ENCODE results near the gene NTN4. TPM values are rescaled to one million over a fixed set of nuclear protein-coding genes. Genes with fewer than 3 reads are reported as not detected.
"Not testable (repeated sequence)": the region's sequence is repeated elsewhere in the genome, so short reads cannot be mapped to it uniquely, and the experiment has no call there.

The NTN4 gene
- polyA plus RNA-seq, 1 donor (not counting 4 experiments of a cell fraction or from before 2014, with no cell fraction given) = 8.3 TPM

GRCh38 chr12:95661360-95661759, 129.2 kb downstream of the NTN4 start:
- DNase-seq (ENCODE audit: low read depth, low spot score) (no peak), FAIRE-seq (peak; percentile 80)

GRCh38 chr12:95658386-95658785, 132.2 kb downstream of the NTN4 start:
- no peak overlapping the region for H3K27ac ChIP-seq (ENCODE audit: control insufficient read depth, insufficient read depth, low read length)
- no peak overlapping the region for H2AFZ ChIP-seq (ENCODE audit: control insufficient read depth, low read length)
- TF ChIP-seq CTCF (optimal IDR thresholded peaks at IDR 0.05 in 1 of 3, IDR thresholded peaks at IDR 0.05 in 1 of 3, conservative IDR thresholded peaks at IDR 0.05 in 1 of 3; ENCODE audit: extremely low read depth in 1 of 3, insufficient read depth in 2 of 3, low read length in 3 of 3) (no peak), EZH2 (IDR thresholded peaks at IDR 0.05; ENCODE audit: low read length) (no peak)
- no peak overlapping the region for H3K4me2 ChIP-seq (ENCODE audit: control insufficient read depth, extremely low read depth, insufficient read depth, low read depth, low read length)
- H3K4me3 ChIP-seq (ENCODE audit: control insufficient read depth in 2 of 3, extremely low read depth in 1 of 3, insufficient read depth in 2 of 3, low read depth in 1 of 3, low read length in 3 of 3) = no peak overlapping the region
- no peak overlapping the region for H3K9ac ChIP-seq (ENCODE audit: control insufficient read depth, extremely low read depth, insufficient read depth, low read length)
- no peaks in the 10 kb centered on the region for H3K27me3 ChIP-seq (ENCODE audit: control insufficient read depth, extremely low read depth, insufficient read depth, low read length)
- H3K9me1 ChIP-seq (ENCODE audit: control insufficient read depth, extremely low read depth, insufficient read depth, low read length) = no peaks in the 10 kb centered on the region
- DNase-seq (ENCODE audit: low read depth, low spot score) = no peak
- H4K20me1 ChIP-seq (ENCODE audit: control insufficient read depth, extremely low read depth, insufficient read depth, low read length) = no peaks in the 10 kb centered on the region
- H3K9me3 ChIP-seq (ENCODE audit: control insufficient read depth, low read depth, low read length) = no peaks in the 10 kb centered on the region
- no peak for FAIRE-seq
- H3K36me3 ChIP-seq (ENCODE audit: control insufficient read depth in 2 of 2, extremely low read depth in 1 of 2, insufficient read depth in 2 of 2, low read length in 2 of 2) = no peaks in the 10 kb centered on the region
- dilution Hi-C loops (cut with MboI; ENCODE audit: extremely low pct_ligation_motif_present, low sequenced_read_pairs) = no loop called here
- no peaks in the 10 kb centered on the region for H3K79me2 ChIP-seq (ENCODE audit: control insufficient read depth, insufficient read depth, low read length)
- peaks cover 13% of the 10 kb centered on the region for H3K4me1 ChIP-seq (ENCODE audit: control insufficient read depth, extremely low read depth, insufficient read depth, low read length)

More at GRCh38 chr12:95661360-95661759, 129.2 kb downstream of the NTN4 start:
- H3K4me3 ChIP-seq (ENCODE audit: control insufficient read depth in 2 of 3, extremely low read depth in 1 of 3, insufficient read depth in 2 of 3, low read depth in 1 of 3, low read length in 3 of 3) = no peak overlapping the region
- H3K9me3 ChIP-seq (ENCODE audit: control insufficient read depth, low read depth, low read length) = no peaks in the 10 kb centered on the region
- no peak overlapping the region for H3K9ac ChIP-seq (ENCODE audit: control insufficient read depth, extremely low read depth, insufficient read depth, low read length)
- no peaks in the 10 kb centered on the region for H3K79me2 ChIP-seq (ENCODE audit: control insufficient read depth, insufficient read depth, low read length)
- no peak overlapping the region for H3K27ac ChIP-seq (ENCODE audit: control insufficient read depth, insufficient read depth, low read length)
- dilution Hi-C loops (cut with MboI; ENCODE audit: extremely low pct_ligation_motif_present, low sequenced_read_pairs) = no loop called here
- H3K36me3 ChIP-seq (ENCODE audit: control insufficient read depth in 2 of 2, extremely low read depth in 1 of 2, insufficient read depth in 2 of 2, low read length in 2 of 2) = no peaks in the 10 kb centered on the region
- no peak overlapping the region for H2AFZ ChIP-seq (ENCODE audit: control insufficient read depth, low read length)
- no peaks in the 10 kb centered on the region for H4K20me1 ChIP-seq (ENCODE audit: control insufficient read depth, extremely low read depth, insufficient read depth, low read length)
- no peak for TF ChIP-seq EZH2 (IDR thresholded peaks at IDR 0.05; ENCODE audit: low read length)
- TF ChIP-seq CTCF (optimal IDR thresholded peaks at IDR 0.05 in 1 of 3, IDR thresholded peaks at IDR 0.05 in 1 of 3, conservative IDR thresholded peaks at IDR 0.05 in 1 of 3; ENCODE audit: extremely low read depth in 1 of 3, insufficient read depth in 2 of 3, low read length in 3 of 3) = no peak
- H3K4me2 ChIP-seq (ENCODE audit: control insufficient read depth, extremely low read depth, insufficient read depth, low read depth, low read length) = no peak overlapping the region
- peaks cover 3% of the 10 kb centered on the region for H3K4me1 ChIP-seq (ENCODE audit: control insufficient read depth, extremely low read depth, insufficient read depth, low read length)
- H3K9me1 ChIP-seq (ENCODE audit: control insufficient read depth, extremely low read depth, insufficient read depth, low read length) = no peaks in the 10 kb centered on the region
- H3K27me3 ChIP-seq (ENCODE audit: control insufficient read depth, extremely low read depth, insufficient read depth, low read length) = no peaks in the 10 kb centered on the region

GRCh38 chr12:95654665-95655064, 135.9 kb downstream of the NTN4 start:
- H3K9ac ChIP-seq (ENCODE audit: control insufficient read depth, extremely low read depth, insufficient read depth, low read length); H3K27ac ChIP-seq (ENCODE audit: control insufficient read depth, insufficient read depth, low read length); H3K4me3 ChIP-seq (ENCODE audit: control insufficient read depth in 2 of 3, extremely low read depth in 1 of 3, insufficient read depth in 2 of 3, low read depth in 1 of 3, low read length in 3 of 3); H3K79me2 ChIP-seq (ENCODE audit: control insufficient read depth, insufficient read depth, low read length); H4K20me1 ChIP-seq (ENCODE audit: control insufficient read depth, extremely low read depth, insufficient read depth, low read length); H2AFZ ChIP-seq (ENCODE audit: control insufficient read depth, low read length); DNase-seq (ENCODE audit: low read depth, low spot score); H3K9me1 ChIP-seq (ENCODE audit: control insufficient read depth, extremely low read depth, insufficient read depth, low read length); H3K9me3 ChIP-seq (ENCODE audit: control insufficient read depth, low read depth, low read length); dilution Hi-C loops (cut with MboI; ENCODE audit: extremely low pct_ligation_motif_present, low sequenced_read_pairs); H3K27me3 ChIP-seq (ENCODE audit: control insufficient read depth, extremely low read depth, insufficient read depth, low read length); H3K4me2 ChIP-seq (ENCODE audit: control insufficient read depth, extremely low read depth, insufficient read depth, low read depth, low read length); H3K36me3 ChIP-seq (ENCODE audit: control insufficient read depth in 2 of 2, extremely low read depth in 1 of 2, insufficient read depth in 2 of 2, low read length in 2 of 2): not testable (repeated sequence)
- peaks cover 22% of the 10 kb centered on the region for H3K4me1 ChIP-seq (ENCODE audit: control insufficient read depth, extremely low read depth, insufficient read depth, low read length)
- FAIRE-seq = peak; percentile 64
